Bone marrow (tissue), 2 donors: Measurements from ENCODE around the gene NHP2.

Source experiments
- DNase-seq, 2 donors: peaks; one replicate each; lab custom pipeline; 2025; lab: John Stamatoyannopoulos, UW

The NHP2 gene

DNA sequence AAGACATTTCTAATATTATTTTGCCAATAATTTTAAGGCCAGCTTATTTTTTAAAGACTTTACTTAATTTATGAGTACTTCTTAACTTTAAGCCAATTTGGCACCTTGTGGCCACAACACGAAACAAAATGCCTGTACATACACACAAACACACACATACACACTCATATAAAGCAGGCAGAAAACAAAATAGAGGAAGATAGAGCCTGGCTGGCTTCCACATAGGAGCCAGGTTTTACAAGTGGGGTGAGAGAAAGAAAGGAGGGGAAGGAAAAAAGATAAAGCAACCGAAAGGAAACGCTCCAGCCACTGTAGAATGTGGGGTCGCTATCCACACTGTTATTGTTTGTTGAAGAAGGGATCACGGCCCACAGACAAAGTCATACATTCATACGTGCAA lies 23.1 kb upstream of the NHP2 start:
- no peak for DNase-seq

DNA sequence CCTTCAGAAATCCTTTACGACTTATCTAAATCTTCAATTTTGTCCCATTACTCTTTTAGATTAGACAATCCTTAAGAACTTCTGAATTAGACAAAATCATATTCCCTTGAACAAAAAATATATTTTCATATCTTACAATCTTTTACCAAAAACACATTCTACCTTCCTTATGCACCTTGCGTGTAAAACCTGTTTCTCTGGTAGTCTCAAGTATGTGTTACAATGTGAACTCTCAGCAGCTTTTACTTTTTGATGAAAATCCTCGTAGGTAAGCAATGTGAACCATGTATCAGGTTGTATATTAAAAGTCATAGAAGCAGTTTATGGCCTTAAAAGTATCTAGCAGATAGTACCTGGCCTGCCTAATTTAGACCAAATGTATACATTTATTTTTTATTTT lies 20.8 kb upstream of the NHP2 start:
- no peak for DNase-seq

DNA sequence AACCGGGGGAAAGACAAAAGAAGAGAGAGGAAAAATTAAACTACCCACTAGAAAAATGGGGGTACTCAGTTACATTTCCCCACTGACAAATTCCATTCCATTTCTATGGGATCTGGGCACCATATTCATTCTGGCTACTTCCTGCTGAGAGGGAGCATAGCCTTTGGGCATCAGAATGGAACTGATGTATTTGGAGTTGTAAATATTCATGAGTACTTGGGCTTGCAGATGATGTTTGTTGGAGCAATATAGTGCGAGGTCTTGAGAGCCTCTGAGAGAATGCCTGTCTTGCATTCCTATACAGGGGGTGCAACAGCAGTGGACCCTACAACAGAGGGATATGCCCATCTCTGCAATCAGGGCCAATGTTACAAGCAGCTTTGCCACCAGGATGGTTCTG lies 16.8 kb upstream of the NHP2 start:
- DNase-seq = no peak

DNA sequence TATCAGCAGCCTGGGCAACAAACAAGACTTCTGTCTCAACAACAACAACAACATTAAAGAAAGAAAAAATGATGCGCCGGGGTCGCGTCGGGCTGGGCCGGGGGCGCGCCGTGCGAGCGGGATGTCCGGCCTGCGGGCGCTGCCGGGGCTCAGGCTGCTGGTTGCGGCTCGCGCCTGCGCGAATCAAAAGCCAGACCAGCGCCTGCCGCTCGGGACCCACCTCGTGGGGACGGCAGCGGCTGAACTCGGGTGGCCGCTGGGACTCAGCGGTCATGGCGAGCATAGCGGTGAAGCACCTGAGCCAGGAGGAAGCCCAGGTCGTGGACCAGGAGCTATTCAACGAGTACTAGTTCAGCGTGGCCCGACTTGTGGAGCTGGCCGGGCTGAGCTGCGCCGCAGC lies 11.9 kb upstream of the NHP2 start:
- DNase-seq = no peak

DNA sequence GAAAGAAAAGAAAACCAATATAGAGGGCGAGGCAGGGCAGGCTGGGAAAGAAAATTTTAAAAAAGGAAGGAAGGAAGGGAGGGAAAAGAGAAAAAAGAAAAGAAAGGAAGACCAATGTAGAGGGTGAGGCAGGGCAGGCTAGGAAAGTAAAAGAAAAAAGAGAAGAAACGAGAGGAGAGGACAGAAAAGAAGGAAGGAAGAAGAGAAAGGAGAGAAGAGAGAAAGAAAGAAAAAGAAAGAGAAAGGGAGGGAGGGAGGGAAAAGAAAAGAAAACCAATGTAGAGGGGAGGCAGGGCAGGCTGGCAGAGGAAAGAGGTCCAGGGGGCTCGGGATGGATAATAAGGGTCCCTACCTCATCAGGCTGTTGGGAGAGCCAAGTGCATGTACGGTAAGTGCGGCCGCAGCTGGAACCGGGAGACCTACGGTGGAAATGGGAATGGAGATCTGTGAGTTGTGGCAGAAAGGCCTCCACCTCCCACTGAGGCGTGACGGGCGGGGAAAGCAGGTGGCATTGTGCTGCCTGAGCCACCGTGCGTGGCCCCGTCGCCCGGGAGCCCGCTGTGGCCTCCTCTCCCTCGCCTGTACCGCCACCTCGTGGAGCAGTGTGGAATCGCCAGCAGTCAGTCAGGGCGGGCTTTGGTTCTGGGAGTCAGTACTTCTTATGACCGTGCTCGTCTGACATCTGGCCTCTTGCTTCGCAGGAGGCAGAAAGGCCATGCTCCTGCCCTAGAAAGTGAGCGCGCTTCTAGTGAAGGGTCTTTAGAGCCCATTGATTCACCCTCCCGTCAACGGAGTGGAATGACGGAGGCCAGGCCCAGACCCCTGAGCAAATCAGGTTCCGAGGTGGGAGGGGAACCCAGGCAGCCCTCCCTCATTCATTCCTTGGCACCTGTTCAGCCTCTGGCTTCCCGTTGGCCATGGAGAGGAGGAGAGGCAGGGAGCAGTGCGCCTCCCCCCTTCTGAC lies 10.4 kb upstream of the NHP2 start:
- peak; percentile 69 to 78 for DNase-seq

DNA sequence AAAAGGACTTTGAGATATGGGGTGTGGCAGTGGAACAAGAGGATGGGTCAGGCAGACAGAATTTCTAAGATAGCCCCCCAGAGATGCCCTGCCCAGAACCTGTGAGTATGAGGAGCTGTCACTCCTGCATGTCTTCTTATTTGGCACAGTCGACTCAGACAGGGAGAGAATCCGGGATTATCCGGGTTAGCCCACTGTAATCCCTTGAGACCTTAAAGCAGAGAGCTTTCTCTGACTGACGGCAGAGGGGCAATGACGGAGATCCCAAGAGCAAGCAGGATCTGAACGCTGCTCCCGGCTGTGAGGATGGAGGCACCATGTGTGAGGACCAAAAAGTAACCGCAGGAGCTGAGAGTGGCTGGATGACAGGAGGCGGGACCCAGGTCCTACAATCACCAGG lies 8.8 kb upstream of the NHP2 start:
- no peak for DNase-seq

DNA sequence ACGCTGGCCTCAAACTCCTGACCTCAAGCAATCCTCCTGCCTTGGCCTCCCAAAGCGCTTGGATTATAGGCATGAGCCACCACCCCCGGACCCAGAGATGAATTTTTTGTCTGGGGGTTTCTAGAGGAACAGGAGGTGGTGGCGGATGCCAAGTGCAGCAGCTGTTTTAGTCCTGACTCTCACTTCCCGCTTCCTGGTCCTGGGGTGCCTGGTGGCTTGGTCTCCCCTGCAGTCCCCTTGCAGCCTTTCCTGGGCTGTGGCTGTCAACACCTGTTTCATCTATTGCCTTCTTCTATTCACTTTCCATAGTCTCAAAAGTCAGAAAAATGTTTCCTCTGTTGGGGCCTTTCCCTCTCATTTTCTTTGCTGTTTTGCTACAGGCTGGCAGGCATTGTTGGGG lies 6.5 kb upstream of the NHP2 start:
- no peak for DNase-seq

DNA sequence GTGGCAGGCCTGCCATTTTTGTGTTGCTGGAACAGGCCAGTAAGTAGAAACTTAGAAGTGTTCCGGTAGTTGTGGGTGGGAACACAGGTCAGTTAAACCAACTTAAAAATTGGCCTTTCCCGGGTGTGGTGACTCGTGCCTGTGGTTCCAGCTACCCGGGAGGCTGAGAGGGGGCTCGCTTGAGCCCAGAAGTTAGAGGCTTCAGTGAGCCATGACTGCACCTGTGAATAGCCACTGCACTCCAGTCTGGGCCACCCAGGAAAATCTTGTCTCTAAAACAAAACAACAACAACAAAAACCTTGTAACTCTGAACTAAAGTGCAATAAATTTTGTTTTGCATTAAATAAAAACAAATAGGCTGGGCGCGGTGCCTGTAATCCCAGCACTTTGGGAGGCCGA lies 1.4 kb upstream of the NHP2 start:
- no peak for DNase-seq

DNA sequence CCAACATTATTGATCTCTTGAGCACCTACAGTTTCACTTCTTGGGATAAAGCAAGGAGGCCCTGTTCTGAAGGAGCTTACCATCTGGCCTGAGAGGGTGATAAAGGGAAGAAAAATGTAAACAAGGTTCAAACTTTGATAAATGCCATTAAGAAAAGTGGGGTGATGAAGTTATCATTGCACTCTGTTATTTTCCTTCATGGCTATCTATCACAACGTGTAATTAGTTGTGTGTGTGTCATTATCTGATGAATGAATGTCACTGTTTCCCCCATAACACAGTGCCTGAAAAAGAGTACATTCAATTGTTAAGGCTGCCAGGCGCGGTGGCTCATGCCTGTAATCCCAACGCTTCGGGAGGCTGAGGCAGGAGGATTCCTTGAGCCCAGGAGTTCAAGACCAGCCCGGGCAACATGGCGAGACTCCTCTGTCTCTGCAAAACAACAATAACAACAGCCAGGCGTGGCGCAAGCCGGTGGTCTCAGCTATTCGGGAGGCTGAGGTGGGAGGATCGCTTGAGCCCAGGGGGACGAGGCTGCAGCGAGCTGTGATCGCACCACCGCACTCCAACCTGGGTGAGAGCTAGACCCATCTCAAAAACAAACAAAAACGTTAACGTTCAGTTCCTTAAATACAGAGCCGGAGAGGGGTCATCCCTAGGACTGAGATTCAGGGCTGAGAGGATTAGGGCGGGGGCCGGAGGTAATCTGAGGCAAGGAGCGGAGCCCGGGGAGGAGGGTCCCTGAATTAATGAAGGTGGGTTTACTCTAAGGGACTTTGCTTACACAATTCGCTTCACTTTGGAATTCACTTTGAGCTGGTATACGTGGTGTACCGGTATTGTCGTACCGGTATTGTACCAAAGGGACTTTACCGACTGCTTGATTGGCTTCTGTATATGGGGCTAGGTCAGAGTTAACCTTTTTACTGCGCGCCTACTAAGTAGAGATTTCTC lies 917 bp downstream of the NHP2 start:
- DNase-seq = no peak

DNA sequence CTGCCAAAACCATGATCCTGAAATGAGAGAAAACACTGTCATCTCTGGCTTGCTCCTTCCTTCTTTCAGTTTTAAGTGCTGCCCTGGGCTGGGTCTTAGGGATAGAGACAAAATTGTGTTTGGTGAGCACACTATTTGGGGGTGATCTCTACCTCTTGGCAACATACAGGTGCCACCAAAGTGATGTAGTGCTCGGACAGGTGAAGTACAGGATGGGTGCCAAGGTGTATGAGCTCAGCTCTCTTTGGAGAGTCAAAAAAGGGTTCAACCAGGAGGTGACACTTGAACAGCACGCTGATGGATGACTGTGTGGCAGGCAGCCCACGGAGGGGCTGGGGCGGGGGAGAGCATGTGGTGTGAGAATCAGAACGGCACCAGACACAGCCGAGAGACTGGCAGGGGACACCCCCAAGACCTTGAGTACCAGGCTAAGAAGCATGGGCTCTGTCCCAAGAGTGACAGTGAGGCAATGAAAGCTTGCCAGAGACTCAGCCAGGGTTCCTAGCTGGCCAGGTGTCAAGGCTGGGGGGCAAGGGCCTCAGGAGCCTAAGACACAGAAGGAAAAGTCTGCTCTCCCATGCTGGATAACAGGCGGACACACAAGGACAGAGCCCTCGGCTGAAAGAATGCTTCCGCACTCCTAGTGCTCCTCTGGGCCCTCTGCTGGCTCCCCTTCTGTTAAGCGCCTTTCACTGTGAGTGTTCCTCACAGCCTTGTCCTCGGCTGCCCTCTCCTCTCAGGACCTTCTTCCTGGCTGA lies 2.5 kb downstream of the NHP2 start:
- DNase-seq = no peak

DNA sequence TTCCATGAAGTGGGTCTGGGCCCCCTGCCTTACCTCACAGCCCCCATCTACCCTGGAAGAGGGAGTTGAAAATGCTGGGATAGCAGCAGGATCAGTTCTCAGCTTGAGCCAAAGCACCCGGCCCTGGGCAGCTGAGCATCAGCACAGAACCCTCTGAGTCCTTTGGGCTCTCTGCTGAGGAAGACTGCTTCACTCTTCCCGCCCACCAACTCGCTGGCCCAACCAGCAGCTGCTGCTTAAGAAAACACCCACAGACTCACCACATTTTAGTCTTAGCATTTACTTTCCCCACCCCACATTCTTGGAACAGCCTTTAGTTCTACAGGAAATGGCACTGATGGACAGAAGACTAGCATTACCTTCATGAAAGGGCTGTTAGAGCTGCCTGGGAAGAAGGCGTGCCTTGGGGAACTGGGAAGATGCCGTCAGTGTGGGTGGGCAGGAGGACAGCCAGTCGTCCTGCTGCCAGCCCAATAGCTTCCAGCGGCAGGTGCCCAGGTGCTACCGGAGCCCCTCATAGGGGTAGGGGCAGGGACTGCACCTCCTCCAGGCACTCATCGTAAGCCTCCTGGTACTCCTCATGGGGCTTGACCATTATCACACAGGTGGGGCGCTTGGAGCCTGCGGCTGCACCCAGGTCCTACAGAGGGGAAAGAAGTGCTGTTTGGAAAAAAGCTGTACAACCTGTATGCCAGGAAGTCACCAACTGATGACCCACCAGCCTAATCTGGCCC lies 4.3 kb downstream of the NHP2 start:
- no peak for DNase-seq

DNA sequence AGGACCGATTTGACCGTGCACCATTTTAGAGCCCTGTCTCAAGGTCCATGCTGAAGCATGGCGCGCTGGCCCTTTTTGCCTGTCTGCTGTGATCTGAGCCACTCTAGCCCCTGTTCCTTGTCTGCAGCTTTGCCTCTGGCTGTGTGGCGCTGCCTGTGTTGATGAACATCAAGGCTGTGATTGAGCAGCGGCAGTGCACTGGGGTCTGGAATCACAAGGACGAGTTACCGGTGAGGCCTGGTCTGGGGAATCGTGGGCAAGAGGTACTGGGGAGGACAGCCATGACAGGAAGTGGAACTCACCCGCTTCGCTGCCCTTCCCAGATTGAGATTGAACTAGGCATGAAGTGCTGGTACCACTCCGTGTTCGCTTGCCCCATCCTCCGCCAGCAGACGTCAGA lies 6.3 kb downstream of the NHP2 start:
- DNase-seq = no peak

DNA sequence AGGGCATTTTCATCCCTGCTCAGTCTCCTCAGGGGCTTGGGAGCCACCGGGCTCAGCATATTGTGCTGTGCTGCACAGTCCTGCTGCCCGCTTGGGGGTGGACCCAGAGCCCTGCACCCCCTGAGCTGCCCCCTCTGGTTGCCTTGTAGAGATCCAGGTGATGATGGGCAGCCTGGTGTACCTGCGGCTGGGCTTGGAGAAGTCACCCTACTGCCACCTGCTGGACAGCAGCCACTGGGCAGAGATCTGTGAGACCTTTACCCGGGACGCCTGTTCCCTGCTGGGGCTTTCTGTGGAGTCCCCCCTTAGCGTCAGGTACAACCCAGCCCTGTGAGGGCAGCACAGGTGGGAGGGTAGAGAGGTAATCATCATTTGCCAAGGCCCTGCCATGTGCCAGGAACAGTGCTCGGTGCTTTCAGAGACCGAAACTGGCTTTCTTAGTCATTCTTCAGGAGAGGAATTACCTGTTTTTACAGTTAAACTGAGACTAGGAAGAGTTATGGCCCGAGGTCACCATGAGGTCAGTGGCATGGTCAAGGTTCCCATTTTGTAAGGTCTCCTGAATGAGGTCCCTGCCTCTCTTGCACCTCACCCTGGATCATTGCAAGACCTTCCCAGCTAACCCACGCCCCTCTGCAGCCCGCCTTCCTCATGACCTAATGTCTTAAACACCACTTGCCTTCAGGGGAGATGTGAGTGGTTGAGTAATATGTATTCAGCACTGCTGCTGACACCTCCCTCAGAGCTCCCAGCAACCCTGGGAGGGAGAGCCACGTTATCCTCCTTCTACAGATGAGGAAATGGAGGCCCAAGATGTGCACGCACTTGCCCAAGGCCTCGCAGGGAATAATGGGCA lies 7.5 kb downstream of the NHP2 start:
- peak in 1 of 2 donors; percentile 25 for DNase-seq

DNA sequence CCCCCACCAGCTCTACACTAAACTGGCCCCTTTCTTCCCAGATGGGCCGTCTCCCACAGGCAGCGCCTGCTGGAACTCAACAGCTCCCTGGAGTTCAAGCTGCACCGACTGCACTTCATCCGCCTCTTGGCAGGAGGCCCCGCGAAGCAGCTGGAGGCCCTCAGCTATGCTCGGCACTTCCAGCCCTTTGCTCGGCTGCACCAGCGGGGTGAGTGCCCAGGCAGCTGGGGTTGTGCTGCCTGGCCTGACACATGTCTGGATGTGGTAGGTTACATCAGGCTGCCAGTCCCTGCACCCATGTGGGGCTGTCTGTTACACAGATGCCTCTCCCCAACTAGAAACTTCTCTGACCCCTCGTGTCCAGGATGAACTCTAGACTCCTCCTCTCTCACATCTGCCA lies 9.8 kb downstream of the NHP2 start:
- DNase-seq = no peak

DNA sequence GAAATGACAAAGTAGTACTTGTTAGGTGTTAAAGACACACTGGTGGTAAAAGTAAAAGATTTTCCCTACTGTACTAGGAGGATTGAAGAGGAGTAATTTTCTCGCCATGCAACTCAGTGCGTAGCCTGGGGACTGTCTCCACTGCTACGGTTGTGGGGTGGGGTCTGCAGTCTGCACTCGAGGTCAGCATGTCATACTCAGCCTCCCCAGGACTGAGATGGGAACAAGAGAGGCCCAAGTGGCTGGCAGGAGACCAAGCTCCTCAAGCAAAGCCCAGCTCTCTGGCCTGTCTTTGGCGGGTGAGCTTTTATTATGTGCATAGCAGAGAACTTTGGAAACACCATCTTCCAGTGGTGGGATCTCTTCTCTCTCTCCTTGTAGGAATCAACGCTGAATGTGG lies 10.4 kb downstream of the NHP2 start:
- no peak for DNase-seq

DNA sequence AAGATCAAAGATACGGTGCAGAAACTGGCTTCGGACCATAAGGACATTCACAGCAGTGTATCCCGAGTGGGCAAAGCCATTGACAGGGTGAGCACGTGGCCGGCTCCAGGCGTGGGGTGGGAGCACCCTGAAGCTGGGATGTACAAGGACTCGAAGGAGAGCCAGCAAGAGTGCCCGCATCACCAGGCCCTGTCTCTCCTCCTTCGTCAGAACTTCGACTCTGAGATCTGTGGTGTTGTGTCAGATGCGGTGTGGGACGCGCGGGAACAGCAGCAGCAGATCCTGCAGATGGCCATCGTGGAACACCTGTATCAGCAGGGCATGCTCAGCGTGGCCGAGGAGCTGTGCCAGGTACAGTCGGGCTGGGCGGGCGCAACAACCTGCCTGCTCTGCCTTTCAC lies 11.0 kb downstream of the NHP2 start:
- DNase-seq = no peak

DNA sequence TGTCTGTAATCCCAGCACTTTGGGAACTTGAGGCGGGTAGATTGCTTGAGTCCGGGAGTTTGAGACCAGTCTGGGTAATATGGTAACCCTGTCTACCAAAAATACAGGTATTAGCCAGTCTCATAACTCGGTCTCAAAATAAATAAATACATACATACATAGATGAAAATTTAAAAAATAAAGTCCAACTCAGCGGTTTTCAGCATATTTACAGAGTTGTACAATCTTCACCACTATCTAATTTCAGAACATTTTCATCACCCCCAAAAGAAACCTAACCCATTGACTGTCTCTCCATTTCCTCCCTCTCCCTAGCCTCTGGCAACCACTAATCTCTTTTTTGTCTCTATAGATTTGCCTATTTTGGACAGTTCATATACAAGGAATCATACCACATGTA lies 12.1 kb downstream of the NHP2 start:
- DNase-seq = no peak

DNA sequence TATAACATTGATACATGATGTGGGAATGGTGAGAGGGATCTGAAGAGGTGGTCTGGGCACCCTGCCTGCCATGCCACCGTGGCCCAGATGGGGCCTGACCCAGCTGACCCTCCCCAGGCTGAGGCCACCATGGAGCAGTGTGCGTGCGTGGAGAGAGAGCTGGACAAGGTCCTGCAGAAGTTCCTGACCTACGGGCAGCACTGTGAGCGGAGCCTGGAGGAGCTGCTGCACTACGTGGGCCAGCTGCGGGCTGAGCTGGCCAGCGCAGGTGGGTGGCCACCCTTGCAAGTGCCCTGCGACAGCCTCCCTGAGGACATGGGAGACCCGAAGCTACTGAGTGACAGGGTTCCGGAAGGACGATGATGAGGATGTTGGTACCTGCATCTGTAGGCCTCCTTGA lies 15.7 kb downstream of the NHP2 start:
- DNase-seq = no peak

DNA sequence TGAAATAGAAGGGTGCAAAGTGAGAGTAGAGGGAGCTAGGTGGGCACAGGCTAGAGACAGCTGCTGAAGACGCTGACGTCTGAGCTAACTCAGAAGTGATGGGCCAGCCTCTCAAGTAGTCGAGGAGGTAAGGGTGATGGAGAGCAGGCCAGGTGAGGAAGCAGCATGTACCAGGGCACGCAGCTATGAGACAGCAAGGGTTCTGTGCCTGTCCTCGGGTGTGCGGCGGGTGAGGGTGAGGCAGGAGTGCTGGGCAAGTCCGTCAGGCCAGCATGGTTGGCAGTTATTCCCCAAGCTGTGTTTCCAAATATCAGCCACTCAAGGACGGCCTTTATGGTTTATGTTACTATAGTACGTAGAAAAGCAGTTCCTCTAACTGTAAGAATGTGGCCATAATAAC lies 16.7 kb downstream of the NHP2 start:
- no peak for DNase-seq

DNA sequence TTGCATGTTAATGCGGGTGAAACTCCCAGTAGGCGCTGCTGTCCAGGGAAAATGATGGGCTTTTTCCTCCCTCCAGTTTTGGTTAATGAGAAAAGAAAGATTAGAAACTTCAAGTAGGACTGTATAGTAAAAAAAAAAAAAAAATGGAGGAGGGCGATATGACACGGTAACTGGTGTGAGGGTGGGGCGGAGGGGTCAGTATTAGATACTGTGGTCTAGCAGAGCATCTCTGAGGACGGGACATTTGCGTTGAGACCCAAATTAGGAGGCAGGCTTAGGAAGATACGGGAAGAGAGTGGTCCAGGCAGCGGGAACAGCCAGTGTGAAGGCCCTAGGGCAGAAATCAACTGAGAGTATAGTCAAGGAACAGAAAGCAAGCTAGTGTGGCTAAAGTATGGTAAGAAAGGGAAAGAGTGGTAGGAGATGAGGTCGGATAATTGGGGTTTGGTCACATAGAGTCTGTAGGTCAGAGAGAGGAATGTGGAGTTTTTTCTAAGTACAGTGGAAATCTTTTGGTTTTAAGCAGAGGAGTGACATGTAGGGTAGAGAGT lies 22.2 kb downstream of the NHP2 start:
- DNase-seq = no peak
